Umbilical cord (tissue), 2 donors: ENCODE measurements around the gene CADM2. TPM values are rescaled to one million over a fixed set of nuclear protein-coding genes. Genes with fewer than 3 reads are reported as not detected.

Source experiments
- DNase-seq: peaks from one replicate; pipeline ENCODE4 v3.0.0-alpha.2; 2015; ENCODE audit warnings: low spot score
- total RNA-seq: library from RNA; depleted of rRNA; stranded (reverse); fragments of >200 nt; gene quantifications from one replicate; pipeline ENCODE4 v1.2.3, GENCODE V29; 2014; ENCODE audit warnings: low replicate concordance; ENCODE audit not compliant: insufficient read depth

CADM2 gene
- total RNA-seq, 1 donor from 2014 or later = 3.4 TPM

- DNase-seq = no peak
These were observed 25.6 kb downstream of the CADM2 start for GRCh38 chr3:84984429-84984828.

- no peak for DNase-seq
These were observed 27.0 kb downstream of the CADM2 start for GRCh38 chr3:84985795-84986194.

- DNase-seq = no peak
These were observed 29.1 kb downstream of the CADM2 start for GRCh38 chr3:84987706-84988504.

- DNase-seq = no peak
These were observed 30.3 kb downstream of the CADM2 start for GRCh38 chr3:84989102-84989501.

- DNase-seq = no peak
These were observed 32.7 kb downstream of the CADM2 start for GRCh38 chr3:84991422-84991900.

GRCh38 chr3:84993956-84994355 lies 35.2 kb downstream of the CADM2 start:
- DNase-seq = no peak

GRCh38 chr3:84998545-84998944 lies 39.8 kb downstream of the CADM2 start:
- no peak for DNase-seq

GRCh38 chr3:85003479-85003878 lies 44.7 kb downstream of the CADM2 start:
- no peak for DNase-seq

GRCh38 chr3:85004147-85004546 lies 45.4 kb downstream of the CADM2 start:
- DNase-seq = no peak

- peak; percentile 60 for DNase-seq
These were observed 47.2 kb downstream of the CADM2 start for GRCh38 chr3:85005946-85006345.

GRCh38 chr3:85007195-85008094 lies 48.7 kb downstream of the CADM2 start:
- DNase-seq = no peak

- DNase-seq = no peak
These were observed 62.0 kb downstream of the CADM2 start for GRCh38 chr3:85020828-85021227.

- no peak for DNase-seq
These were observed 71.3 kb downstream of the CADM2 start for GRCh38 chr3:85030052-85030451.

- DNase-seq = no peak
These were observed 78.4 kb downstream of the CADM2 start for GRCh38 chr3:85037203-85037602.

GRCh38 chr3:85041001-85041400 lies 82.2 kb downstream of the CADM2 start:
- DNase-seq = no peak

GRCh38 chr3:85041562-85042055 lies 82.8 kb downstream of the CADM2 start:
- DNase-seq = no peak

GRCh38 chr3:85050821-85051220 lies 92.0 kb downstream of the CADM2 start:
- no peak for DNase-seq

- no peak for DNase-seq
These were observed 93.0 kb downstream of the CADM2 start for GRCh38 chr3:85051786-85052185.

GRCh38 chr3:85053626-85054025 lies 94.8 kb downstream of the CADM2 start:
- no peak for DNase-seq

GRCh38 chr3:85054579-85054978 lies 95.8 kb downstream of the CADM2 start:
- no peak for DNase-seq

GRCh38 chr3:85068911-85069310 lies 110.1 kb downstream of the CADM2 start:
- no peak for DNase-seq

- DNase-seq = no peak
These were observed 115.2 kb downstream of the CADM2 start for GRCh38 chr3:85074003-85074402.
